ENCODE results near the gene IRX4.

IRX4 gene

GRCh38 chr5:1909346-1909985 lies 26.7 kb upstream of the IRX4 start:
- no peak for DNase-seq (ENCODE audit: low read depth)
- no peak for TF ChIP-seq CTCF (IDR thresholded peaks at IDR 0.05; ENCODE audit: insufficient read depth, low read depth, low read length, missing control alignments)
- H3K4me3 ChIP-seq (ENCODE audit: low read depth, low read length), result no peak overlapping the region

- DNase-seq (ENCODE audit: low read depth), result no peak
- no peak overlapping the region for H3K4me3 ChIP-seq (ENCODE audit: low read depth, low read length)
- TF ChIP-seq CTCF (IDR thresholded peaks at IDR 0.05; ENCODE audit: insufficient read depth, low read depth, low read length, missing control alignments), result no peak
Measured at GRCh38 chr5:1908931-1909330, 26.2 kb upstream of the IRX4 start.

- H3K4me3 ChIP-seq (ENCODE audit: low read depth, low read length), result no peak overlapping the region
- DNase-seq (ENCODE audit: low read depth), result no peak
- TF ChIP-seq CTCF (IDR thresholded peaks at IDR 0.05; ENCODE audit: insufficient read depth, low read depth, low read length, missing control alignments), result no peak
Measured at GRCh38 chr5:1907616-1908015, 24.9 kb upstream of the IRX4 start.

- no peak for DNase-seq (ENCODE audit: low read depth)
- no peak for TF ChIP-seq CTCF (IDR thresholded peaks at IDR 0.05; ENCODE audit: insufficient read depth, low read depth, low read length, missing control alignments)
- no peak overlapping the region for H3K4me3 ChIP-seq (ENCODE audit: low read depth, low read length)
Measured at GRCh38 chr5:1905108-1905507, 22.4 kb upstream of the IRX4 start.

GRCh38 chr5:1901983-1902382 lies 19.3 kb upstream of the IRX4 start:
- no peak overlapping the region for H3K4me3 ChIP-seq (ENCODE audit: low read depth, low read length)
- TF ChIP-seq CTCF (IDR thresholded peaks at IDR 0.05; ENCODE audit: insufficient read depth, low read depth, low read length, missing control alignments), result no peak
- no peak for DNase-seq (ENCODE audit: low read depth)

DNA sequence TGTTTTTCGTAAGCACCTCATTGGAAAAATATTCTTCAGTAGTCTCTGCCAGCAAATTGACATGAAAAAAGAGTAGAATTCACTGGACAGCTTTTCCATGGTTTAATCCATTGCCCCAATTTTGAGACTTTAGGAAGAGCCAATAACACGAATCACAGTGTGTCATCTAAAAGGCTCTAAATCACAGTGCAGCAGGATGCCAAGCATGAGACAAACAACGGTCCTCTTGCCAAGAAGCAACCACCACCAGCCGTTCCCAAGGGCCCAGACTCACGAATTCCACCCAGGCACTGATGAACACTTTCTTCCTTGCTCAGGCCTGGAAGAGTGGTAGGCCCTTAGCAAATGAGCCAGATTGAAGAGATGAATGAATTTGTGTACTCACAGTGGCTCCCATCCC lies 18.3 kb upstream of the IRX4 start:
- DNase-seq (ENCODE audit: low read depth), result no peak
- TF ChIP-seq CTCF (IDR thresholded peaks at IDR 0.05; ENCODE audit: insufficient read depth, low read depth, low read length, missing control alignments), result no peak
- H3K4me3 ChIP-seq (ENCODE audit: low read depth, low read length), result no peak overlapping the region

DNA sequence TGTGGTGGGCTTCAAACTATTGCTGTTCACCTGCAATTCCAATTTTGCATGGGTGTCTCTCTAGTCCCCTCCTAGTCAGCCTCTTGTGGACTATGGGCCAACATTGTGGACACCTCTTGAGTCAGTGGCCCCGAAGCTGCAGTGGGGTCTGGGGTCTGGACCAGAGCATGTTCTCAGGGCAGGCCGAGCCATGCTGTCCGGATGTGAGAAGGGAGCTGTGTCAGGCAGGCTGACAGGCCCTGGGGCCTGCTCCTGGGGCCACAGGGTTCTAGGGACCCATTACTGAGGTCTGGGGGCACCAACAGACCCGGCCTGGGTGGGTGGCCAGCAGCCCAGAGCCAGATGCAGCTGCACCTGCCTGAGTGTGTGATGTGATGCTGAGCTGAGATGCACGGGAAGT lies 16.5 kb upstream of the IRX4 start:
- no peak for DNase-seq (ENCODE audit: low read depth)
- no peak overlapping the region for H3K4me3 ChIP-seq (ENCODE audit: low read depth, low read length)
- no peak for TF ChIP-seq CTCF (IDR thresholded peaks at IDR 0.05; ENCODE audit: insufficient read depth, low read depth, low read length, missing control alignments)
